GM21526 (cell line): Measurements from ENCODE around the gene AIPL1.

ENCODE experiments used
- ATAC-seq: cut with Tn5 transposase; IDR thresholded peaks from one replicate; pipeline ENCODE4 v1.9.1; 2021; ENCODE audit warnings: moderate library complexity; ENCODE audit not compliant: unreplicated experiment, low FRiP score

Gene AIPL1

GRCh38 chr17:6380915-6381438, 53.9 kb downstream of the AIPL1 start:
- ATAC-seq: no peak

- no peak for ATAC-seq
Observed at GRCh38 chr17:6377906-6378305, 57.0 kb downstream of the AIPL1 start.

- ATAC-seq: no peak
Observed at GRCh38 chr17:6376931-6377361, 58.0 kb downstream of the AIPL1 start.

- no peak for ATAC-seq
Observed at GRCh38 chr17:6374761-6375312, 60.1 kb downstream of the AIPL1 start.

GRCh38 chr17:6374271-6374691, 60.6 kb downstream of the AIPL1 start:
- no peak for ATAC-seq
